Measurements from ENCODE around the gene ALKBH7. TPM values are rescaled to one million over a fixed set of nuclear protein-coding genes. Genes with fewer than 3 reads are reported as not detected.

The ALKBH7 gene
- total RNA-seq, 1 donor from 2014 or later, result 58.4 TPM

GRCh38 chr19:6326815-6327214 is 45.8 kb upstream of the ALKBH7 start:
- no peaks in the 10 kb centered on the region for H3K9me3 ChIP-seq (ENCODE audit: insufficient read depth, low read depth, low read length)
- H2AFZ ChIP-seq (ENCODE audit: low read depth, low read length), result no peak overlapping the region
- no peak overlapping the region for H3K9ac ChIP-seq (ENCODE audit: low read length)
- Mint-ChIP-seq H3K9me3 (ENCODE audit: unreplicated experiment) (peaks cover 12% of the 10 kb centered on the region), H3K27ac (ENCODE audit: unreplicated experiment) (no peak overlapping the region), H3K4me1 (ENCODE audit: low read depth, unreplicated experiment) (no peaks in the 10 kb centered on the region), H3K4me3 (ENCODE audit: unreplicated experiment) (no peak overlapping the region), H3K27me3 (ENCODE audit: low read depth, unreplicated experiment) (peaks cover 16% of the 10 kb centered on the region), H3K36me3 (ENCODE audit: low read depth, unreplicated experiment) (no peaks in the 10 kb centered on the region)
- DNase-seq (ENCODE audit: low read depth) (no peak), FAIRE-seq (no peak)
- no peak overlapping the region for H3K27ac ChIP-seq (ENCODE audit: low read depth, low read length)
- H3K36me3 ChIP-seq (ENCODE audit: insufficient read depth, low read length), result no peaks in the 10 kb centered on the region
- H3K79me2 ChIP-seq (ENCODE audit: insufficient read depth, low read length), result no peaks in the 10 kb centered on the region
- H4K20me1 ChIP-seq (ENCODE audit: insufficient read depth, low read length), result no peaks in the 10 kb centered on the region
- no peaks in the 10 kb centered on the region for H3K4me1 ChIP-seq (ENCODE audit: insufficient read depth, low read length)
- no peak for TF ChIP-seq EZH2 (IDR thresholded peaks at IDR 0.05; ENCODE audit: insufficient read depth, low read length)
- TF ChIP-seq CTCF (IDR thresholded peaks at IDR 0.05; ENCODE audit: insufficient read depth, low read depth, low read length), result no peak
- no peak overlapping the region for H3K4me2 ChIP-seq (ENCODE audit: low read length)
- H3K4me3 ChIP-seq (ENCODE audit: insufficient read depth, low read depth, low read length), result no peak overlapping the region
- peaks cover 6% of the 10 kb centered on the region for H3K27me3 ChIP-seq (ENCODE audit: insufficient read depth, low read length)

- Histone ChIP-seq H3K4me3 (ENCODE audit: insufficient read depth, low read depth, low read length) (no peak within 1 kb of the TSS), H3K4me1 (ENCODE audit: insufficient read depth, low read length) (no peaks in the 10 kb centered on the region), H3K27me3 (ENCODE audit: insufficient read depth, low read length) (no peaks in the 10 kb centered on the region), H3K36me3 (ENCODE audit: insufficient read depth, low read length) (no peaks in the 10 kb centered on the region), H3K79me2 (ENCODE audit: insufficient read depth, low read length) (no peaks in the 10 kb centered on the region), H3K27ac (ENCODE audit: low read depth, low read length) (no peak within 1 kb of the TSS), H2AFZ (ENCODE audit: low read depth, low read length) (no peak within 1 kb of the TSS), H3K9ac (ENCODE audit: low read length) (no peak within 1 kb of the TSS), H3K4me2 (ENCODE audit: low read length) (no peak within 1 kb of the TSS), H4K20me1 (ENCODE audit: insufficient read depth, low read length) (no peaks in the 10 kb centered on the region), H3K9me3 (ENCODE audit: insufficient read depth, low read depth, low read length) (no peaks in the 10 kb centered on the region)
- no peak for DNase-seq (ENCODE audit: low read depth)
- FAIRE-seq, result no peak
- Mint-ChIP-seq H3K9me3 (ENCODE audit: unreplicated experiment) (peaks cover 3% of the 10 kb centered on the region), H3K4me1 (ENCODE audit: low read depth, unreplicated experiment) (no peaks in the 10 kb centered on the region), H3K27ac (ENCODE audit: unreplicated experiment) (no peak within 1 kb of the TSS), H3K36me3 (ENCODE audit: low read depth, unreplicated experiment) (no peaks in the 10 kb centered on the region), H3K4me3 (ENCODE audit: unreplicated experiment) (no peak within 1 kb of the TSS), H3K27me3 (ENCODE audit: low read depth, unreplicated experiment) (peaks cover 3% of the 10 kb centered on the region)
- TF ChIP-seq EZH2 (IDR thresholded peaks at IDR 0.05; ENCODE audit: insufficient read depth, low read length), result no peak
- TF ChIP-seq CTCF (IDR thresholded peaks at IDR 0.05; ENCODE audit: insufficient read depth, low read depth, low read length), result no peak
Observed at GRCh38 chr19:6333439-6333838, 39.2 kb upstream of the ALKBH7 start, which contains the start of gene ACER1. Gene ACER1, minus strand, starts transcription at chr19:6333612. Its CDS starts 61 bp downstream, at chr19:6333551.

- no peak for TF ChIP-seq CTCF (IDR thresholded peaks at IDR 0.05; ENCODE audit: insufficient read depth, low read depth, low read length)
- no peak for TF ChIP-seq EZH2 (IDR thresholded peaks at IDR 0.05; ENCODE audit: insufficient read depth, low read length)
- H3K4me3 Mint-ChIP-seq (ENCODE audit: unreplicated experiment), result no peak overlapping the region
- no peaks in the 10 kb centered on the region for H3K79me2 ChIP-seq (ENCODE audit: insufficient read depth, low read length)
- no peaks in the 10 kb centered on the region for H3K4me1 ChIP-seq (ENCODE audit: insufficient read depth, low read length)
- H3K4me2 ChIP-seq (ENCODE audit: low read length), result no peak overlapping the region
- no peak overlapping the region for H3K4me3 ChIP-seq (ENCODE audit: insufficient read depth, low read depth, low read length)
- H3K4me1 Mint-ChIP-seq (ENCODE audit: low read depth, unreplicated experiment), result no peaks in the 10 kb centered on the region
- H3K27ac Mint-ChIP-seq (ENCODE audit: unreplicated experiment), result no peak overlapping the region
- H3K36me3 Mint-ChIP-seq (ENCODE audit: low read depth, unreplicated experiment), result no peaks in the 10 kb centered on the region
- no peaks in the 10 kb centered on the region for H4K20me1 ChIP-seq (ENCODE audit: insufficient read depth, low read length)
- peaks cover 3% of the 10 kb centered on the region for H3K27me3 Mint-ChIP-seq (ENCODE audit: low read depth, unreplicated experiment)
- H3K9me3 Mint-ChIP-seq (ENCODE audit: unreplicated experiment), result peaks cover 3% of the 10 kb centered on the region
- no peaks in the 10 kb centered on the region for H3K9me3 ChIP-seq (ENCODE audit: insufficient read depth, low read depth, low read length)
- H3K36me3 ChIP-seq (ENCODE audit: insufficient read depth, low read length), result no peaks in the 10 kb centered on the region
- DNase-seq (ENCODE audit: low read depth) (no peak), FAIRE-seq (no peak)
- H2AFZ ChIP-seq (ENCODE audit: low read depth, low read length), result no peak overlapping the region
- no peaks in the 10 kb centered on the region for H3K27me3 ChIP-seq (ENCODE audit: insufficient read depth, low read length)
- H3K27ac ChIP-seq (ENCODE audit: low read depth, low read length), result no peak overlapping the region
- no peak overlapping the region for H3K9ac ChIP-seq (ENCODE audit: low read length)
Observed at GRCh38 chr19:6334490-6335285, 37.9 kb upstream of the ALKBH7 start.

Measured in astrocyte (in vitro differentiated cells and primary cell).